Fibroblast of skin of left quadriceps (primary cell): Measurements from ENCODE around the gene IFNA2.
A peak's percentile ranks its signal among the peaks of the same experiment; 100 is the strongest.
"Not testable (repeated sequence)": the region's sequence is repeated elsewhere in the genome, so short reads cannot be mapped to it uniquely, and the experiment has no call there.

Source experiments
- DNase-seq, 2 experiments: peaks; one replicate each; pipeline ENCODE4 v3.0.0-alpha.2; 2013; ENCODE audit warnings: low read depth in 2 of 2

IFNA2 gene

GRCh38 chr9:21385131-21385670 is at the start of gene IFNA2:
Gene IFNA2 (minus strand): TSS chr9:21385398. CDS start chr9:21385329, 69 bp downstream.
- no peak for DNase-seq

DNA sequence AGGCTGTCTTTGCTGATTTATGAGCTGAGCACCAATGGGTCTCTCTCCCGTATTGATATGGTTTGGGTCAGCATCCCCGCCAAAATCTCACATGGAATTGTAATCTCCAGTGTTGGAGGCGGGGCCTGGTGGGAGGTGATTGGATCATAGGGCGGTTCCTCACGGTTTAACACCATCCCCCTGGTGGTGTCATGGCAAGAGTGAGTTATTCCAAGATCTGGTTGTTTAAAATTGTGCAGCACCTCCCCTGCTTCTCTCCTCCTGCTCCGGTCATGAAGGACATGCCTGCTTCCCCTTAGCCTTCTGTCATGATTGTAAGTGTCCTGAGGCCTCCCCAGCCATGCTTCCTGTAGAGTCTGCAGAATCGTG is 49.8 kb upstream of the IFNA2 start:
- DNase-seq = not testable (repeated sequence)

GRCh38 chr9:21434202-21435014 is 49.2 kb upstream of the IFNA2 start:
- peak; percentile 42 to 52 for DNase-seq

- DNase-seq = no peak
Observed at GRCh38 chr9:21432672-21433425, 47.7 kb upstream of the IFNA2 start.

GRCh38 chr9:21429191-21429590 is 44.0 kb upstream of the IFNA2 start:
- no peak for DNase-seq

DNA sequence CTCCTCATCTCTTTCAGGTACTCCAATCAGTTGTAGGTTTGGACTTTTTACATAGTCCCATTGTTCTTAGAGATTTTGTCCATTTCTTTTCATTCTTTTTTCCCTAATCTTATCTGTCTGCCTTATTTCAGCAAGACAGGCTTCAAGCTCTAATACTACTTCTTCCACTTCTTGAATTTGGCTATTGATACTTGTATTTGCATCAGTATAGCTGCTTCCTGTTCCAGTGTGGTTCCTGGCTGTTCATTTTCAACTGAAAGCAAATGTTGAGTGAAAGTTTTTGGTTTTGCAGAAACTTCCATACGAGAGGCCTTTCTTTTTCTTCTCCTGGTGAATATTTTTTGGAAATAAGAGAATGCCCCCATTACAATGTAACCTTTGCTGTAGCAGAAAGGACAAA is 43.0 kb upstream of the IFNA2 start:
- no peak for DNase-seq

- no peak for DNase-seq
Observed at GRCh38 chr9:21415493-21416267, 30.5 kb upstream of the IFNA2 start.

- no peak for DNase-seq
Observed at GRCh38 chr9:21414220-21414940, 29.2 kb upstream of the IFNA2 start.

GRCh38 chr9:21413624-21414023 is 28.4 kb upstream of the IFNA2 start:
- DNase-seq = no peak

GRCh38 chr9:21413151-21413550 is 28.0 kb upstream of the IFNA2 start:
- DNase-seq = no peak

GRCh38 chr9:21412107-21412506 is 26.9 kb upstream of the IFNA2 start:
- no peak for DNase-seq

DNA sequence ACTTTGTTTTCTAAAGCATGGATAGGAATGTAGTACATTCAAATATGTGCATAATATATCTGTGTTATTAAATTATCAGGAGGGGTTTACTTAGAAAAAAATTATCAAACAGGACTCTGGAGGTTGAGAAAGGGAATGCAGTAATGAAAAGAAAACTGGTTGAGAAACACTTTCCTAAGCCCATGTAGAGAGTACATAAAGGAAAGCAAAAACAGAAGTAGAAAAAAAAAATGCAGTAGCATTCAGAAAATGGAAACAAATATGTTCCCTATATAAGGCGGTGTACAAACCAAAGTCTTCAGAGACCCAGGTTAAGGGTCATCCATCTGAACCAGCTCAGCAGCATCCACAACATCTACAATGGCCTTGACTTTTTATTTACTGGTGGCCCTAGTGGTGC is 23.6 kb upstream of the IFNA2 start, which contains the start of gene IFNA8:
Gene IFNA8 (plus strand): TSS at position 301 of the 400 bp plus-strand sequence. CDS start 60 bp downstream, at position 361.
- DNase-seq = no peak

GRCh38 chr9:21404146-21404545 is 18.9 kb upstream of the IFNA2 start:
- DNase-seq = no peak

DNA sequence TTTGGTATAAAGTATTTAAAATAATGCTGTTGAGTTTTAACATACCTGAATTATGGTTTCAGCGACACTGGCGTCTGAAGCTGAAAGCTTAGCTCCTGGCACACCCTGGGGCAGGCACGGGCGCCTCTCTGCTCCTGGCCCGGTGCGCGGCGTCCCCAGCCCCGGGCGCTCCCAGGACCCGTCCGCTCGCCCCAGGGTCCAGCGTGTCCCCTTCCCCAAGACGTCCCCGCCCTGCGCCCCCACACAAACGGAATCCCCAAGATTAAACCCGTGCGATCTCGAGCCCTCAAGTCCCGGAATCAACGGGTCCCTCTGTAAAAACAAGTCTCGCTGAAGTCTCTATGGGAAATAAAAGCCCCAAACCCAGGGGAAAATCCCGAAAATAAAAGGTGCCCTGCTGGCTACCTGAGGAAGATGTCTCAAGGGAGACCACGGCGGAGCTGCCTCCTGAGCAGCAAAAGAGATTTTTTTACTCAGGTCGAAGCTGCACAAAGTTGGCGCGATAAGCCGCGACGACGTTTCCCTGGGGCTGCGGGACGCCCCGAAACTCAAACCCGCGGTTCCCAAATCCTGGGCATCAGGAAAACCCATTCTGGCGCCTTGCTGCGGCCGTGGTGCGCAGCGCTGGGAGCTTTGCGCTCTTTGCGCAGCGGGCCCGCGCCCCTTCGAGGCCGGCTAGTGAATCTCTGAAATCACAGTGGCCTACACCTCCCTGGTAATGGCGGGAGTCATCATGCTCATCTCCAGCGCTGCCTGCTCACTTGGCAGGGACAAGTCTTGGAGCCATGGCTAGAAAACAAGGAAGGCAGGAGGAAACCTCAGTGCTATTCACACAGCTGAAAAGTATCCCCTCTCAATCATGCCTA is 17.4 kb upstream of the IFNA2 start:
- no peak for DNase-seq

- no peak for DNase-seq
Observed at GRCh38 chr9:21399956-21400355, 14.8 kb upstream of the IFNA2 start.

DNA sequence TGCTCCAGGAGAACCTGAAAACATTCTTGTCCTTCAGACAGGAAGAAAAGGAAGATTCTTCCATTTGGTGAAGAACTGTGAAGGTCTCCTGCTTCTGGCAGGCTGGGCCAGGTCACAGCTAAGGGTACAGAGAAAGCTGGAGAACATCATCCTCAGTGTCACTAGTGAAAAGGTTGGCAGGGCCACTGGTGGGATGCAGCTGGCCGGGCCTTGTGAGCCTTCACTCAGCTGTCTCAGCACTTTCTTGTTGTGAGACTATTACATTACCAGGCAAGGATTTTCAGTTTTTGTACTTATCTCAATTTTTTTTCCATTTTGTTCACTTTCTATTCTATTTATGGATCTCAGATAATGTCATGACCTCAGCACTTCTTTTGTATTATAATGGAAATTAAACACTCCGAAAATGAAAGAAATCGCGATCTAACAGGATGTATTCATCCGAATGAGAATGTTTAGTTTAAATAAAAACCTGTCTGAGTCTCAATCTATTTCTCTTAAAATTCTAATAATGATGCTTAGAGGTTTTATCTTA is 13.8 kb upstream of the IFNA2 start:
- DNase-seq = no peak

DNA sequence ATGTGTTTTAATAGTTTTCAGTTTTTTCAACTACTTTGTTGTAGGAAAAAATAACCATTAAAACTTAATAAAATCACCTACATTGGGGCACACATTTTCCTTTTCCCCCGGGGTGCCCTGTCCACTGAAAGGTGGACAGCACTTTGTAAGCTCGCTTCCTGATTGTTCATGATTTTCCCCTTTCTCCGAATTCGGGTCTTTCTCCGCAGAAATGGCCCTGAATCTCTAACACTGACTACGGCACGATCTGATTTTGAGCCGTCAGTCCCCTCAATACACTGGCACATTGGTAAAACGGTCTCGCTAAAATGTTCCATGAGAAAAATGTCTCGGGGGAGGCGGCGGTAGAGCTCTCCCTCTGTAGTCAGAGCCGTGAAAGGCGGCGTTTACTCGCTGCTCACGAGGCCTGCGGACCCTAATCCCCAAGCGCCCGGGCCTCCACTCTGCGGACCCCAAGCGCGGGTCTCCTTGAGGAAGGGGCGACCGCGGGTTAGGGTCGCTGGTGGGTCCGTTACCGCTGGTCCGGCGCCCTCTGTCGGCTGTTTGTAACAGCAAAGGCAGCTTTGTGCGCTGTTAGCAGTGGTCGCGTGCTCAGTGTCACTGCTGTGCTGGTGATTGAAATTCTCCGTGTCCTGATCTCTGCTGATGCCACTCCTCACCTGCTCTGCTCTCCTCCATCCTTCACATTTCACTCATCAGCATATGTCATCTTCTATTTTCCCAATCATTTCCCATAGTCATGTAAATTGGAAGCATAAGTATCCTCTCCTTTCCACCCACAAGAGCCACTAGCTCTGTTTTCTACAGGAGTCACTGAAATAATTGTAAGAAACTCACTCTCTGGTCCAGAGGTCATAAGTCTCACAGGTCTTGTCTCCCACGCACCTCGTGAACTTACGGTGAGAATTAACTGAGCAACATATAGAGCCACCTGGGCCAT is 10.8 kb upstream of the IFNA2 start:
- DNase-seq = no peak

DNA sequence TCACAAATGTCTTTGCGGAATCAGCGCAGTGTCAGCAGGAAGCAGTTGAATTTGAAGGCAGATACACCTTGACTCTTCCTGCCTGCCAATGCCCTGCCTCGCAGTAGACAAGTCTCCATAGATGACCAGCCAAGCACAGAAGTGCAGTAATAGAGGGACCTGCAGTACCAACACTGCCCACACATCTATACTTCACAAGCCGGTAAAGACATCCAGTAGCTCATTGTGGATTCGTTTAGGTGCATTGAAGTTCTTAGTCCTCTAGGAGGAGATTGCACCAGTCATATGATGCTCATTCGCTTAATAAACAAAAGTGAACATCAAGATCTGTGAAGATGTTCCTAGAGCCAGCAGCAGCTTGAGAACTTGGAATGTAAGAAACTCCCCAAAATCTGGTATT is 7.1 kb upstream of the IFNA2 start:
- DNase-seq = no peak

GRCh38 chr9:21383627-21384026 is 1.6 kb downstream of the IFNA2 start:
- no peak for DNase-seq
